AG04449 (cell line): ENCODE data around the gene SPATA2L.
"Not testable (repeated sequence)": the region's sequence is repeated elsewhere in the genome, so short reads cannot be mapped to it uniquely, and the experiment has no call there.

Source experiments
- CTCF ChIA-PET: fragments of 350-600 bp; formaldehyde crosslinking; extraction: SDS; loops from one replicate; lab custom pipeline; 2021; ENCODE audit warnings: antibody characterized with exemption; lab: Yijun Ruan, JAX
- POLR2A ChIA-PET: fragments of 400-600, 350-600 bp; formaldehyde crosslinking; extraction: SDS; loops from one replicate; lab custom pipeline; 2020; ENCODE audit warnings: antibody characterized with exemption, inconsistent platforms; lab: Yijun Ruan, JAX
- DNase-seq: peaks from one replicate; pipeline ENCODE4 v3.0.0-alpha.2; 2010; ENCODE audit warnings: low read depth, low spot score
- H3K4me3 ChIP-seq: 2 replicates; pipeline ENCODE4 v1.5.1; 2011; ENCODE audit warnings: low read depth, mild to moderate bottlenecking, control low read depth, low read length
- CTCF ChIP-seq: IDR thresholded peaks from one replicate; pipeline ENCODE4 v1.5.1; 2011; ENCODE audit warnings: mild to moderate bottlenecking, moderate library complexity, low read length, control low read depth, inconsistent platforms; ENCODE audit not compliant: insufficient read depth; ENCODE audit errors: missing control alignments

SPATA2L gene

GRCh38 chr16:89697616-89698331, 3.7 kb downstream of the SPATA2L start:
- no peak overlapping the region for H3K4me3 ChIP-seq
- DNase-seq: no peak
- ChIA-PET POLR2A (interaction anchor here (1.0 to 2.0 kb wide), 3 partner anchors 8 to 11 kb away, joined by 3 to 7 read pairs (median 3); partner anchors contain the start of gene CDK10), CTCF (interaction anchor here (1.6 to 4.1 kb wide), 2 partner anchors 11 to 96 kb away, joined by 5 to 46 read pairs; partner anchors contain the start of gene CDK10)
- TF ChIP-seq CTCF: no peak

GRCh38 chr16:89697161-89697615, 4.3 kb downstream of the SPATA2L start:
- POLR2A ChIA-PET: interaction anchor here (1.0 to 2.0 kb wide), 3 partner anchors 9 to 11 kb away, joined by 3 to 7 read pairs (median 3); partner anchors contain the start of gene CDK10
- CTCF ChIA-PET: interaction anchor here (1.6 kb wide), 1 partner anchor 10 kb away, joined by 5 read pairs; the partner anchor contains the start of gene CDK10

GRCh38 chr16:89696670-89697128, 4.8 kb downstream of the SPATA2L start:
- ChIA-PET POLR2A (interaction anchor here (1.0 to 1.5 kb wide), 3 partner anchors 9 to 11 kb away, joined by 3 to 6 read pairs (median 3); partner anchors contain the start of gene CDK10), CTCF (interaction anchor here (2.5 kb wide), 1 partner anchor 9 kb away, joined by 14 read pairs; no protein-coding TSS in a partner anchor)
- no peak for DNase-seq
- H3K4me3 ChIP-seq: no peak overlapping the region
- TF ChIP-seq CTCF: no peak

More at GRCh38 chr16:89697161-89697615, 4.3 kb downstream of the SPATA2L start:
- TF ChIP-seq CTCF: no peak
- no peak for DNase-seq
- no peak overlapping the region for H3K4me3 ChIP-seq

GRCh38 chr16:89695875-89696669, 5.4 kb downstream of the SPATA2L start:
- TF ChIP-seq CTCF: no peak
- DNase-seq: no peak
- no peak overlapping the region for H3K4me3 ChIP-seq
- CTCF ChIA-PET: interaction anchor here (1.2 to 2.5 kb wide), 2 partner anchors 10 kb away, joined by 3 to 14 read pairs; partner anchors contain the start of gene CDK10
- POLR2A ChIA-PET: interaction anchor here (1.5 kb wide), 1 partner anchor 10 kb away, joined by 6 read pairs; the partner anchor contains the start of gene CDK10

GRCh38 chr16:89695086-89695874, 6.2 kb downstream of the SPATA2L start:
- ChIA-PET POLR2A (interaction anchor here (1.5 kb wide), 1 partner anchor 9 kb away, joined by 6 read pairs; the partner anchor contains the start of gene CDK10), CTCF (interaction anchor here (1.2 to 2.5 kb wide), 3 partner anchors 9 to 166 kb away, joined by 3 to 14 read pairs (median 4); partner anchors contain the start of gene CDK10)
- no peak for DNase-seq
- H3K4me3 ChIP-seq: no peak overlapping the region
- TF ChIP-seq CTCF: no peak

- H3K4me3 ChIP-seq, POLR2A ChIA-PET, DNase-seq: not testable (repeated sequence)
- CTCF ChIA-PET: interaction anchor here (1.2 to 2.5 kb wide), 3 partner anchors 8 to 167 kb away, joined by 3 to 14 read pairs (median 4); partner anchors contain the start of gene CDK10
Observed at GRCh38 chr16:89694784-89695085, 6.8 kb downstream of the SPATA2L start.
